ENCODE data around the gene SLC9A9.

SLC9A9 gene

GRCh38 chr3:143507735-143508580 is 340.3 kb downstream of the SLC9A9 start:
- Histone ChIP-seq H3K4me3 (ENCODE audit: low read length) (peak overlapping the region; percentile 18), H3K27me3 (ENCODE audit: control insufficient read depth, insufficient read depth, low read length) (no peaks in the 10 kb centered on the region), H3K9me3 (replicated peaks; ENCODE audit: low read length) (no peaks in the 10 kb centered on the region), H3K4me2 (ENCODE audit: low read length) (peak overlapping the region; percentile 17), H3K4me1 (ENCODE audit: control insufficient read depth, insufficient read depth, low read length) (peaks cover 54% of the 10 kb centered on the region), H3K9ac (ENCODE audit: low read depth, low read length) (peak overlapping the region; percentile 65), H3K36me3 (ENCODE audit: insufficient read depth, low read length) (no peaks in the 10 kb centered on the region)

- H3K27me3 ChIP-seq (ENCODE audit: control insufficient read depth, insufficient read depth, low read length): no peaks in the 10 kb centered on the region
- H3K4me1 ChIP-seq (ENCODE audit: control insufficient read depth, insufficient read depth, low read length): peaks cover 41% of the 10 kb centered on the region
- peak overlapping the region; percentile 52 for H3K9ac ChIP-seq (ENCODE audit: low read depth, low read length)
- no peaks in the 10 kb centered on the region for H3K36me3 ChIP-seq (ENCODE audit: insufficient read depth, low read length)
- H3K4me3 ChIP-seq (ENCODE audit: low read length): no peak overlapping the region
- no peaks in the 10 kb centered on the region for H3K9me3 ChIP-seq (replicated peaks; ENCODE audit: low read length)
- H3K4me2 ChIP-seq (ENCODE audit: low read length): peak overlapping the region; percentile 24
Measured at GRCh38 chr3:143506190-143506589, 342.1 kb downstream of the SLC9A9 start.

- H3K27me3 ChIP-seq (ENCODE audit: control insufficient read depth, insufficient read depth, low read length): no peaks in the 10 kb centered on the region
- no peak overlapping the region for H3K9ac ChIP-seq (ENCODE audit: low read depth, low read length)
- no peak overlapping the region for H3K4me3 ChIP-seq (ENCODE audit: low read length)
- no peak overlapping the region for H3K4me2 ChIP-seq (ENCODE audit: low read length)
- H3K36me3 ChIP-seq (ENCODE audit: insufficient read depth, low read length): no peaks in the 10 kb centered on the region
- H3K9me3 ChIP-seq (replicated peaks; ENCODE audit: low read length): no peaks in the 10 kb centered on the region
- H3K4me1 ChIP-seq (ENCODE audit: control insufficient read depth, insufficient read depth, low read length): peaks cover 27% of the 10 kb centered on the region
Measured at GRCh38 chr3:143503325-143503885, 344.9 kb downstream of the SLC9A9 start.

GRCh38 chr3:143502081-143502480 is 346.2 kb downstream of the SLC9A9 start:
- Histone ChIP-seq H3K4me2 (ENCODE audit: low read length) (no peak overlapping the region), H3K9me3 (replicated peaks; ENCODE audit: low read length) (no peaks in the 10 kb centered on the region), H3K4me3 (ENCODE audit: low read length) (no peak overlapping the region), H3K4me1 (ENCODE audit: control insufficient read depth, insufficient read depth, low read length) (peaks cover 17% of the 10 kb centered on the region), H3K27me3 (ENCODE audit: control insufficient read depth, insufficient read depth, low read length) (no peaks in the 10 kb centered on the region), H3K36me3 (ENCODE audit: insufficient read depth, low read length) (no peaks in the 10 kb centered on the region), H3K9ac (ENCODE audit: low read depth, low read length) (no peak overlapping the region)

GRCh38 chr3:143497382-143497781 is 350.9 kb downstream of the SLC9A9 start:
- Histone ChIP-seq H3K9me3 (replicated peaks; ENCODE audit: low read length) (no peaks in the 10 kb centered on the region), H3K27me3 (ENCODE audit: control insufficient read depth, insufficient read depth, low read length) (no peaks in the 10 kb centered on the region), H3K4me2 (ENCODE audit: low read length) (no peak overlapping the region), H3K9ac (ENCODE audit: low read depth, low read length) (no peak overlapping the region), H3K4me1 (ENCODE audit: control insufficient read depth, insufficient read depth, low read length) (no peaks in the 10 kb centered on the region), H3K4me3 (ENCODE audit: low read length) (no peak overlapping the region), H3K36me3 (ENCODE audit: insufficient read depth, low read length) (no peaks in the 10 kb centered on the region)

GRCh38 chr3:143496191-143496590 is 352.1 kb downstream of the SLC9A9 start:
- H3K36me3 ChIP-seq (ENCODE audit: insufficient read depth, low read length): no peaks in the 10 kb centered on the region
- no peak overlapping the region for H3K4me2 ChIP-seq (ENCODE audit: low read length)
- no peak overlapping the region for H3K9ac ChIP-seq (ENCODE audit: low read depth, low read length)
- H3K4me3 ChIP-seq (ENCODE audit: low read length): no peak overlapping the region
- no peaks in the 10 kb centered on the region for H3K4me1 ChIP-seq (ENCODE audit: control insufficient read depth, insufficient read depth, low read length)
- no peaks in the 10 kb centered on the region for H3K27me3 ChIP-seq (ENCODE audit: control insufficient read depth, insufficient read depth, low read length)
- H3K9me3 ChIP-seq (replicated peaks; ENCODE audit: low read length): no peaks in the 10 kb centered on the region

GRCh38 chr3:143495527-143495926 is 352.7 kb downstream of the SLC9A9 start:
- no peak overlapping the region for H3K4me2 ChIP-seq (ENCODE audit: low read length)
- no peaks in the 10 kb centered on the region for H3K27me3 ChIP-seq (ENCODE audit: control insufficient read depth, insufficient read depth, low read length)
- H3K9me3 ChIP-seq (replicated peaks; ENCODE audit: low read length): no peaks in the 10 kb centered on the region
- no peak overlapping the region for H3K9ac ChIP-seq (ENCODE audit: low read depth, low read length)
- H3K36me3 ChIP-seq (ENCODE audit: insufficient read depth, low read length): no peaks in the 10 kb centered on the region
- H3K4me1 ChIP-seq (ENCODE audit: control insufficient read depth, insufficient read depth, low read length): no peaks in the 10 kb centered on the region
- H3K4me3 ChIP-seq (ENCODE audit: low read length): no peak overlapping the region

GRCh38 chr3:143486611-143487010 is 361.7 kb downstream of the SLC9A9 start:
- Histone ChIP-seq H3K4me1 (ENCODE audit: control insufficient read depth, insufficient read depth, low read length) (peaks cover 18% of the 10 kb centered on the region), H3K4me2 (ENCODE audit: low read length) (no peak overlapping the region), H3K9ac (ENCODE audit: low read depth, low read length) (no peak overlapping the region), H3K4me3 (ENCODE audit: low read length) (no peak overlapping the region), H3K9me3 (replicated peaks; ENCODE audit: low read length) (no peaks in the 10 kb centered on the region), H3K27me3 (ENCODE audit: control insufficient read depth, insufficient read depth, low read length) (no peaks in the 10 kb centered on the region), H3K36me3 (ENCODE audit: insufficient read depth, low read length) (no peaks in the 10 kb centered on the region)

GRCh38 chr3:143484846-143485512 is 363.3 kb downstream of the SLC9A9 start:
- H3K9me3 ChIP-seq (replicated peaks; ENCODE audit: low read length): no peaks in the 10 kb centered on the region
- H3K4me1 ChIP-seq (ENCODE audit: control insufficient read depth, insufficient read depth, low read length): peaks cover 34% of the 10 kb centered on the region
- no peaks in the 10 kb centered on the region for H3K36me3 ChIP-seq (ENCODE audit: insufficient read depth, low read length)
- no peak overlapping the region for H3K9ac ChIP-seq (ENCODE audit: low read depth, low read length)
- H3K4me3 ChIP-seq (ENCODE audit: low read length): no peak overlapping the region
- no peaks in the 10 kb centered on the region for H3K27me3 ChIP-seq (ENCODE audit: control insufficient read depth, insufficient read depth, low read length)
- no peak overlapping the region for H3K4me2 ChIP-seq (ENCODE audit: low read length)

- no peaks in the 10 kb centered on the region for H3K27me3 ChIP-seq (ENCODE audit: control insufficient read depth, insufficient read depth, low read length)
- H3K9me3 ChIP-seq (replicated peaks; ENCODE audit: low read length): no peaks in the 10 kb centered on the region
- H3K4me3 ChIP-seq (ENCODE audit: low read length): no peak overlapping the region
- peaks cover 44% of the 10 kb centered on the region for H3K4me1 ChIP-seq (ENCODE audit: control insufficient read depth, insufficient read depth, low read length)
- no peak overlapping the region for H3K4me2 ChIP-seq (ENCODE audit: low read length)
- no peaks in the 10 kb centered on the region for H3K36me3 ChIP-seq (ENCODE audit: insufficient read depth, low read length)
- no peak overlapping the region for H3K9ac ChIP-seq (ENCODE audit: low read depth, low read length)
Measured at GRCh38 chr3:143483214-143483613, 365.1 kb downstream of the SLC9A9 start.

- Histone ChIP-seq H3K36me3 (ENCODE audit: insufficient read depth, low read length) (no peaks in the 10 kb centered on the region), H3K4me1 (ENCODE audit: control insufficient read depth, insufficient read depth, low read length) (peaks cover 45% of the 10 kb centered on the region), H3K9ac (ENCODE audit: low read depth, low read length) (no peak overlapping the region), H3K4me3 (ENCODE audit: low read length) (no peak overlapping the region), H3K4me2 (ENCODE audit: low read length) (no peak overlapping the region), H3K27me3 (ENCODE audit: control insufficient read depth, insufficient read depth, low read length) (no peaks in the 10 kb centered on the region), H3K9me3 (replicated peaks; ENCODE audit: low read length) (no peaks in the 10 kb centered on the region)
Measured at GRCh38 chr3:143482106-143483088, 365.9 kb downstream of the SLC9A9 start.

All from skeletal muscle satellite cell (primary cell).